A549 (cell line): ENCODE data around the gene PGA3. TPM values are rescaled to one million over a fixed set of nuclear protein-coding genes. Genes with fewer than 3 reads are reported as not detected.
"Not testable (repeated sequence)": the region's sequence is repeated elsewhere in the genome, so short reads cannot be mapped to it uniquely, and the experiment has no call there.

ENCODE experiments used
- ATAC-seq, 2 experiments: fragments of 200-7000 bp in 1 of 2; fragments of >200 bp in 1 of 2; cut with Nextera tagmentation in 1 of 2; cut with Tn5 transposase in 1 of 2; 3 replicates each; pipeline versions ENCODE4 v1.8.0 to v1.9.1; 2018 to 2020; ENCODE audit warnings: mild to moderate bottlenecking in 1 of 2, moderate library complexity in 1 of 2
- CTCF ChIA-PET: fragments of 300-600 bp; sonication (Branson Sonifier 250); formaldehyde crosslinking; extraction: SDS; loops from one replicate; lab custom pipeline; 2021; ENCODE audit warnings: antibody characterized with exemption, inconsistent platforms; lab: Yijun Ruan, JAX
- POLR2A ChIA-PET: fragments of 350-600 bp; formaldehyde crosslinking; extraction: SDS; loops from one replicate; lab custom pipeline; 2021; ENCODE audit warnings: antibody characterized with exemption, inconsistent platforms; lab: Yijun Ruan, JAX
- DNase-seq, 2 experiments: peaks; one replicate each; pipeline versions ENCODE4 v3.0.0 to v3.0.0-alpha.2; 2011 to 2016; ENCODE audit warnings: low read depth in 1 of 2, low spot score in 1 of 2
- FAIRE-seq: peaks from 2 replicates; lab custom pipeline; 2011; peaks lifted over from hg19 to GRCh38; lab: Jason Lieb, UNC
- H3K27ac ChIP-seq, 2 experiments: fragments of >200 bp; sonication (Bioruptor Twin); formaldehyde crosslinking; 3 replicates each; pipeline ENCODE4 v1.5.1; 2016 to 2017
- H3K4me1 ChIP-seq: fragments of >200 bp; sonication (Bioruptor Twin); formaldehyde crosslinking; 3 replicates; pipeline ENCODE4 v1.6.1; 2016
- H3K4me2 ChIP-seq: fragments of >200 bp; sonication (Bioruptor Twin); formaldehyde crosslinking; 3 replicates; pipeline ENCODE4 v1.6.1; 2016
- H3K4me3 ChIP-seq: fragments of >200 bp; sonication (Bioruptor Twin); formaldehyde crosslinking; 3 replicates; pipeline ENCODE4 v1.5.1; 2016
- H3K9me3 ChIP-seq: fragments of >200 bp; sonication (Bioruptor Twin); formaldehyde crosslinking; 3 replicates; pipeline ENCODE4 v1.6.1; 2016
- ATOH8 ChIP-seq: fragments of 250-450 bp; sonication (Bioruptor Pico); IDR thresholded peaks from 2 replicates; pipeline ENCODE4 v1.5.0; 2020; ENCODE audit warnings: low read depth, mild to moderate bottlenecking, moderate library complexity
- BHLHE40 ChIP-seq: IDR thresholded peaks from 2 replicates; pipeline ENCODE4 v1.6.1; 2012; ENCODE audit warnings: low read depth, low read length, inconsistent platforms
- CBX2 ChIP-seq: fragments of 200-600 bp; sonication (generic); IDR thresholded peaks from 2 replicates; pipeline ENCODE4 v1.6.1; 2016; ENCODE audit warnings: low read depth, mild to moderate bottlenecking, borderline replicate concordance
- CHD2 ChIP-seq: fragments of 150-350 bp; IDR thresholded peaks from 2 replicates; pipeline ENCODE4 v1.6.1; 2014; ENCODE audit warnings: low read length; ENCODE audit not compliant: partially characterized antibody
- CHD4 ChIP-seq: fragments of 200-600 bp; sonication (generic); IDR thresholded peaks from 2 replicates; pipeline ENCODE4 v1.6.1; 2016; ENCODE audit warnings: antibody characterized with exemption, mild to moderate bottlenecking, borderline replicate concordance
- CTCF ChIP-seq: fragments of >200 bp; sonication (Bioruptor Twin); formaldehyde crosslinking; IDR thresholded peaks from 3 replicates; pipeline ENCODE4 v1.5.1; 2016
- EHMT2 ChIP-seq: fragments of 200-600 bp; sonication (generic); IDR thresholded peaks from 2 replicates; pipeline ENCODE4 v1.6.1; 2016; ENCODE audit warnings: antibody characterized with exemption, low read depth, mild to moderate bottlenecking, moderate library complexity
- FOSB ChIP-seq: fragments of 250-450 bp; sonication (Bioruptor Pico); IDR thresholded peaks from 2 replicates; pipeline ENCODE4 v1.5.0; 2020; ENCODE audit warnings: mild to moderate bottlenecking, moderate library complexity
- HDAC2 ChIP-seq: fragments of 200-600 bp; sonication (generic); IDR thresholded peaks from 2 replicates; pipeline ENCODE4 v1.6.1; 2016
- HEYL ChIP-seq: fragments of 250-450 bp; sonication (Bioruptor Pico); IDR thresholded peaks from 2 replicates; pipeline ENCODE4 v1.8.0; 2021; ENCODE audit warnings: mild to moderate bottlenecking, moderate library complexity
- HOXA7 ChIP-seq: fragments of 250-450 bp; sonication (Bioruptor Pico); IDR thresholded peaks from 2 replicates; pipeline ENCODE4 v1.5.0; 2020; ENCODE audit warnings: mild to moderate bottlenecking, moderate library complexity
- KDM1A ChIP-seq: fragments of 200-600 bp; sonication (generic); IDR thresholded peaks from 2 replicates; pipeline ENCODE4 v1.6.1; 2016; ENCODE audit warnings: low read depth, mild to moderate bottlenecking
- NFE2L2 ChIP-seq: fragments of 150-350 bp; conservative IDR thresholded peaks from 2 replicates; pipeline ENCODE4 v1.6.1; 2014; ENCODE audit warnings: low read length
- NR3C1 ChIP-seq: fragments of >200 bp; sonication (Bioruptor Twin); formaldehyde crosslinking; IDR thresholded peaks from 3 replicates; pipeline ENCODE4 v1.6.1; 2017
- POLR2AphosphoS2 ChIP-seq: conservative IDR thresholded peaks from 2 replicates; pipeline ENCODE4 v1.6.1; 2012; ENCODE audit warnings: low read length, improper control_type of control experiment, inconsistent platforms
- RFX5 ChIP-seq: fragments of 450-650 bp; IDR thresholded peaks from 2 replicates; pipeline ENCODE4 v1.7.1; 2014; ENCODE audit warnings: antibody characterized with exemption, mild to moderate bottlenecking, moderate library complexity
- ZSCAN20 ChIP-seq: fragments of 250-450 bp; sonication (Bioruptor Pico); IDR thresholded peaks from 2 replicates; pipeline ENCODE4 v1.8.0; 2022; ENCODE audit warnings: mild to moderate bottlenecking, moderate library complexity
- WGBS: methylation state at CpG from one replicate; pipeline ENCODE4 v1.1.6; 2017; ENCODE audit errors: missing lambda C conversion rate; 5-methylcytosine and 5-hydroxymethylcytosine counted together
- polyA plus RNA-seq, 4 experiments: library from polyadenylated mRNA; depleted of rRNA in 3 of 4; stranded (reverse); fragments of >200 nt; fragmentation: RNase III in 1 of 4; extraction: RNeasy Plus Mini Kit Qiagen cat#74134 plus additional on column Dnase treatment in 1 of 4; gene quantifications; 2 replicates in 3 of 4; 3 replicates in 1 of 4; pipeline ENCODE4 v1.2.3, GENCODE V29; 2011 to 2017
- TF ChIP-seq, protein P1 (sequence below): fragments of >200 bp; sonication (Bioruptor Twin); formaldehyde crosslinking; IDR thresholded peaks from 3 replicates; pipeline ENCODE4 v1.6.1; 2016
- TF ChIP-seq, protein P2 (sequence below): IDR thresholded peaks from 2 replicates; pipeline ENCODE4 v1.6.1; 2012
- TF ChIP-seq, protein P3 (sequence below): IDR thresholded peaks from 2 replicates; pipeline ENCODE4 v1.6.1; 2012

The PGA3 gene
- polyA plus RNA-seq, 2 of the 4 experiments (the other 2 are of a cell fraction): not detected

- POLR2A ChIA-PET: no interaction called here
- peaks cover 19% of the 10 kb centered on the region for H3K4me1 ChIP-seq
- ATAC-seq: no peak
These were observed 39.4 kb upstream of the PGA3 start for GRCh38 chr11:61163714-61164605.

GRCh38 chr11:61164606-61165424 is 38.5 kb upstream of the PGA3 start:
- CTCF ChIA-PET: interaction anchor here (0.7 kb wide), 1 partner anchor 22 kb away, joined by 3 read pairs; no protein-coding TSS in a partner anchor
- FAIRE-seq (no peak), DNase-seq (no peak), ATAC-seq (no peak)
- H3K9me3 ChIP-seq: no peaks in the 10 kb centered on the region
- H3K27ac ChIP-seq: no peak overlapping the region
- peaks cover 12% of the 10 kb centered on the region; the same call in 2 of the 3 replicates for H3K4me1 ChIP-seq
- POLR2A ChIA-PET: no interaction called here
- no peak for TF ChIP-seq HDAC2
- TF ChIP-seq ZSCAN20 (CRISPR knock-in tag): no peak
- no peak for TF ChIP-seq FOSB (CRISPR knock-in tag)
- TF ChIP-seq NR3C1: no peak
- no peak for TF ChIP-seq NFE2L2
- no peak for TF ChIP-seq CBX2
- TF ChIP-seq POLR2AphosphoS2: no peak
- TF ChIP-seq HEYL: no peak
- TF ChIP-seq HOXA7: no peak
- TF ChIP-seq, protein P1, sequence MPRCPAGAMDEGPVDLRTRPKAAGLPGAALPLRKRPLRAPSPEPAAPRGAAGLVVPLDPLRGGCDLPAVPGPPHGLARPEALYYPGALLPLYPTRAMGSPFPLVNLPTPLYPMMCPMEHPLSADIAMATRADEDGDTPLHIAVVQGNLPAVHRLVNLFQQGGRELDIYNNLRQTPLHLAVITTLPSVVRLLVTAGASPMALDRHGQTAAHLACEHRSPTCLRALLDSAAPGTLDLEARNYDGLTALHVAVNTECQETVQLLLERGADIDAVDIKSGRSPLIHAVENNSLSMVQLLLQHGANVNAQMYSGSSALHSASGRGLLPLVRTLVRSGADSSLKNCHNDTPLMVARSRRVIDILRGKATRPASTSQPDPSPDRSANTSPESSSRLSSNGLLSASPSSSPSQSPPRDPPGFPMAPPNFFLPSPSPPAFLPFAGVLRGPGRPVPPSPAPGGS: no peak
- TF ChIP-seq CTCF: no peak
- TF ChIP-seq BHLHE40: no peak
- TF ChIP-seq, protein P2, sequence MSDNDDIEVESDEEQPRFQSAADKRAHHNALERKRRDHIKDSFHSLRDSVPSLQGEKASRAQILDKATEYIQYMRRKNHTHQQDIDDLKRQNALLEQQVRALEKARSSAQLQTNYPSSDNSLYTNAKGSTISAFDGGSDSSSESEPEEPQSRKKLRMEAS: no peak
- no peak for TF ChIP-seq CHD2
- TF ChIP-seq EHMT2: no peak
- TF ChIP-seq RFX5: no peak
- TF ChIP-seq, protein P3, sequence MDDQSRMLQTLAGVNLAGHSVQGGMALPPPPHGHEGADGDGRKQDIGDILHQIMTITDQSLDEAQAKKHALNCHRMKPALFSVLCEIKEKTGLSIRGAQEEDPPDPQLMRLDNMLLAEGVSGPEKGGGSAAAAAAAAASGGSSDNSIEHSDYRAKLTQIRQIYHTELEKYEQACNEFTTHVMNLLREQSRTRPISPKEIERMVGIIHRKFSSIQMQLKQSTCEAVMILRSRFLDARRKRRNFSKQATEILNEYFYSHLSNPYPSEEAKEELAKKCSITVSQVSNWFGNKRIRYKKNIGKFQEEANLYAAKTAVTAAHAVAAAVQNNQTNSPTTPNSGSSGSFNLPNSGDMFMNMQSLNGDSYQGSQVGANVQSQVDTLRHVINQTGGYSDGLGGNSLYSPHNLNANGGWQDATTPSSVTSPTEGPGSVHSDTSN: no peak
- no peak for TF ChIP-seq KDM1A
- TF ChIP-seq ATOH8 (CRISPR knock-in tag): no peak
- no peak overlapping the region for H3K4me3 ChIP-seq
- H3K4me2 ChIP-seq: no peak overlapping the region
- WGBS: 62% methylated on average over 13 of the region's 13 CpGs

More at GRCh38 chr11:61163714-61164605, 39.4 kb upstream of the PGA3 start:
- DNase-seq (no peak), FAIRE-seq (no peak)
- CTCF ChIA-PET: interaction anchor here (0.8 kb wide), 1 partner anchor 10 kb away, joined by 3 read pairs; no protein-coding TSS in a partner anchor
- no peak overlapping the region for H3K4me3 ChIP-seq
- no peak for TF ChIP-seq CHD4
- H3K9me3 ChIP-seq: no peaks in the 10 kb centered on the region
- no peak overlapping the region for H3K27ac ChIP-seq
- 67% methylated on average over 13 of the region's 13 CpGs for WGBS
- no peak overlapping the region for H3K4me2 ChIP-seq

- FAIRE-seq, H3K9me3 ChIP-seq, H3K27ac ChIP-seq, DNase-seq, CTCF ChIA-PET, POLR2A ChIA-PET, H3K4me1 ChIP-seq, H3K4me2 ChIP-seq, ATAC-seq, H3K4me3 ChIP-seq: not testable (repeated sequence)
- 60% methylated on average over 3 of the region's 7 CpGs for WGBS
These were observed 37.5 kb upstream of the PGA3 start for GRCh38 chr11:61165785-61166184.

GRCh38 chr11:61166331-61166730 is 37.0 kb upstream of the PGA3 start:
- WGBS: 87% methylated on average over 8 of the region's 31 CpGs
- CTCF ChIA-PET: interaction anchor here (1.2 kb wide), 1 partner anchor 22 kb away, joined by 3 read pairs; no protein-coding TSS in a partner anchor
- H3K9me3 ChIP-seq, DNase-seq, H3K4me1 ChIP-seq, H3K4me2 ChIP-seq, H3K27ac ChIP-seq, H3K4me3 ChIP-seq, FAIRE-seq, POLR2A ChIA-PET, ATAC-seq: not testable (repeated sequence)
